Urinary bladder (tissue), 4 donors: ENCODE measurements around the gene SLC16A5. TPM values are rescaled to one million over a fixed set of nuclear protein-coding genes. Genes with fewer than 3 reads are reported as not detected.

Experiments
- DNase-seq: peaks from one replicate; pipeline ENCODE4 v3.0.0-alpha.2; 2015; ENCODE audit errors: extremely low spot score
- H3K27ac ChIP-seq: one replicate; pipeline ENCODE4 v1.5.1; 2013; ENCODE audit warnings: low read depth, mild to moderate bottlenecking, moderate library complexity
- H3K36me3 ChIP-seq: one replicate; pipeline ENCODE4 v1.6.1; 2013; ENCODE audit warnings: mild to moderate bottlenecking, moderate library complexity; ENCODE audit not compliant: insufficient read depth
- H3K4me1 ChIP-seq: one replicate; pipeline ENCODE4 v1.6.1; 2013; ENCODE audit warnings: mild to moderate bottlenecking, moderate library complexity; ENCODE audit not compliant: insufficient read depth
- H3K4me3 ChIP-seq: one replicate; pipeline ENCODE4 v1.5.1; 2013; ENCODE audit warnings: low read depth, low read length
- WGBS: extraction: QIAGEN DNeasy Blood & Tissue Kit; methylation state at CpG from one replicate; pipeline ENCODE4 v1.1.7; 2013; 5-methylcytosine and 5-hydroxymethylcytosine counted together
- polyA plus RNA-seq: library from polyadenylated mRNA; stranded (reverse); fragments of 200-250 nt; gene quantifications from one replicate; pipeline ENCODE4 v1.2.3, GENCODE V29; 2013
- total RNA-seq: library from RNA; depleted of rRNA; stranded (reverse); fragments of >200 nt; gene quantifications from one replicate; pipeline ENCODE4 v1.2.3, GENCODE V29; 2014
- donor health status: healthy with polysubstance abuse.
- donor health status: healthy.

SLC16A5 gene
- total and polyA plus RNA-seq, 2 donors, result 13.2 to 17.6 TPM

DNA sequence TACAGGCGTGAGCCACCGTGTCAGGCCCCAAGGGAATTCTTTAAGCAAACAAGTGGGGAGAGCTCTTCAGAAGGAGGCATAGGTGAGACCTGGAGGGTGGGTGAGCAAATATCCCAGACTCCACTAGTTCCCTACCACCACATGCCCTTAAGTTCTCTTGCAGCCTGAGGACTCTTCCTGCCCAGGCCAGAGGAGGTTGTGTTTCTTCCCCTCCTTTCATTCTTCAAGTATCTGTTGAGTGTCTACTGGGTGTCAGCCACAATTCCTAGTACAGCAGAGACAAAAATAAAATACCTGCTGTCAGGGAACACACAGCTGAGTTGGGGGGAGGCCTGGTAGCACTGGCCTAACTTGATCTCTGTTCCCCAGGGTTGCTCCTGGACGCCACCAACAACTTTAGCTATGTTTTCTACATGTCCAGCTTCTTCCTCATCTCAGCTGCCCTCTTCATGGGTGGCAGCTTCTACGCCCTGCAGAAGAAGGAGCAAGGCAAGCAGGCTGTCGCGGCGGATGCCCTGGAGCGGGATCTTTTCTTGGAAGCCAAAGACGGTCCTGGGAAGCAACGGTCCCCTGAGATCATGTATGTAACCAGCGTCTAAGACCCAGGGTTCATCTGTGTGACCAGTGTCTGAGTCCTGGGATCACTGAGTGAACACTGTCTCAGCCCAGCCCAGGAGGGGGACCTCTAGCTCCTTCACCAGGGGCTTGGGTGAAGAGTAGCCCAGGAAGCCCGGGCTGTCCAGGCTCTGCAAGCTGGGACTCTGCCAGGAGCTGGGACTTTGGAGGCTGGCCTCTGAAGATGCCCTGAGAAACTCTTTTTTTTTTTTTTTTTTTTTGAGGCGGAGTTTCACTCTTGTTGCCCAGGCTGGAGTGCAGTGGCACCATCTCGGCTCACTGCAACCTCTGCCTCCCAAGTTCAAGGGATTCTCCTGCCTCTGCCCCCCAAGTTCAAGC lies 16.1 kb downstream of the SLC16A5 start:
- Histone ChIP-seq H3K36me3 (peaks cover 2% of the 10 kb centered on the region), H3K4me3 (no peak overlapping the region), H3K27ac (no peak overlapping the region), H3K4me1 (no peaks in the 10 kb centered on the region)
- no peak for DNase-seq
- WGBS, result 89% methylated on average over 14 of the region's 14 CpGs

GRCh38 chr17:75105126-75106080 lies 17.6 kb downstream of the SLC16A5 start:
- WGBS, result 59% methylated on average over 20 of the region's 20 CpGs
- no peaks in the 10 kb centered on the region for H3K4me1 ChIP-seq
- no peak overlapping the region for H3K4me3 ChIP-seq
- DNase-seq, result no peak
- peaks cover 2% of the 10 kb centered on the region for H3K36me3 ChIP-seq
- H3K27ac ChIP-seq, result no peak overlapping the region

DNA sequence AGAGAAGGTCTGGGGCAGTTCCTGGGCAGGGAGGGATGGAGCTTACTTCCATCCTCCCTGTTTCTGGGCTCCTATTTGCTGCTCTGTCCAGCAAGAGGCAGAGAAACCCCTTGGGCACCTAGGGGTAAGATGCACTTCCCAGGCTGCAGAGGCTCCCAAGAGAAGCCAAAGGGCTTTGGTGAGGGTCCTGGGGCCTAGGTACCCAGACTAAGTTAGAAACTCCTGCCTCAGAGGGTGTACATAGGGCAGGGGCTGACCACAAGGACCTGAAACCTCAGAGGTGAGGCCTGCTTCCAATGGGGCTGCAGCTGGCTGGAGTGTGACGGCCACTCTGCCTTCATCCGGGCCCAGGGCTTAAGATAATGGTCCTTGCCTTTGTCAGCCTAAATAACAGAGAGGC lies 20.4 kb downstream of the SLC16A5 start:
- WGBS, result 76% methylated on average over 2 of the region's 2 CpGs

GRCh38 chr17:75109046-75109406 lies 21.3 kb downstream of the SLC16A5 start:
- Histone ChIP-seq H3K4me3 (peak overlapping the region; percentile 85), H3K27ac (no peak overlapping the region), H3K4me1 (no peaks in the 10 kb centered on the region), H3K36me3 (no peaks in the 10 kb centered on the region)
- no peak for DNase-seq
- 7% methylated on average over 22 of the region's 22 CpGs for WGBS

More for the DNA sequence above, 20.4 kb downstream of the SLC16A5 start:
- Histone ChIP-seq H3K36me3 (no peaks in the 10 kb centered on the region), H3K4me1 (no peaks in the 10 kb centered on the region), H3K27ac (no peak overlapping the region), H3K4me3 (no peak overlapping the region)
- no peak for DNase-seq

DNA sequence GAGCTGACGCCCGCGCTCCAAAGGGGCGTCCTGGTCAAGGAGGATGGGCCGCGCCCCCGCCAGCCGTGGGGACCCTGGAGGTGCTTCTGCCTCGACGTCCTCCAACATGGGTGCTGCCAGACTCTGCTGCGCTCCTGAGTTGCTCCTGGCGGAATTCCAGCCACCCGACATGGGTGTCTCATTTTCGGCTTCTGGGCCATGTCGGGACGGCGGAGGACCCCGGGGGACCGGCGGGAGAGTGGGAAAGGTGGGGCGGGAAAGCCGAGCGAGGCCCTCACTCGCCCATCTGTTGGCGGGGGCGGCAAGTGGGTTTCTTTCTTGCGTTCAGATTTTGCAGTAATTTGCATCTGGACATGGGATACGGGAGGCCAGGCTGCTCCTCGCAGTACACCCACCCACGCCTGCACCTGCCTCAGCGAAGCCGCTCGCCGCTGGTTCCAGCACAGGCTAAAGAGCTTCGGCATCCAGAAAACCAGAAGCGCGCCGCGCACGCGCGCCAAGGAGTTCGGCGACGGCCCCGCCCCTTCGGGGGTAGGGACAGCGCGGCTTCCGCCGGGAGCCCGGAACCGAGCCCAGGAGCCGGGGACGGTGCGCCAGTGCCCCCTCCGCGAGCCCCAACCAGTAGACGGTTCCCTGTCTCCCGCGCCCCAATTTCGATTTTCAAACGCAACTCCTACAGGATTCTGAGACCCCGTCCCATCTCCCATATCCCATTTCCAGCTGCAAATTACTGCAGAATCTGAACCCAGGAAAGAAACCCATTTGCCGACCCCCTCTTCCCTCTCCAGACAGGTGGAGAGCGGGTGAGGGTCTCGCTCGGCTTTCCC lies 21.9 kb downstream of the SLC16A5 start, which contains the start of gene ARMC7:
Gene ARMC7, plus strand, starts transcription at position 563 of the 827 bp plus-strand sequence. CDS start 320 bp downstream, outside the sequence.
- DNase-seq, result no peak
- peak within 1 kb of the TSS; percentile 72 for H3K27ac ChIP-seq
- no peaks in the 10 kb centered on the region for H3K4me1 ChIP-seq
- WGBS, result under 1% methylated on average over 68 of the region's 68 CpGs
- H3K36me3 ChIP-seq, result no peaks in the 10 kb centered on the region
- peak within 1 kb of the TSS; percentile 85 for H3K4me3 ChIP-seq

- no peaks in the 10 kb centered on the region for H3K36me3 ChIP-seq
- no peak overlapping the region for H3K27ac ChIP-seq
- no peak for DNase-seq
- 21% methylated on average over 40 of the region's 40 CpGs for WGBS
- peaks cover 2% of the 10 kb centered on the region for H3K4me1 ChIP-seq
- peak overlapping the region; percentile 85 for H3K4me3 ChIP-seq
Measured at GRCh38 chr17:75110234-75110937, 22.6 kb downstream of the SLC16A5 start.

DNA sequence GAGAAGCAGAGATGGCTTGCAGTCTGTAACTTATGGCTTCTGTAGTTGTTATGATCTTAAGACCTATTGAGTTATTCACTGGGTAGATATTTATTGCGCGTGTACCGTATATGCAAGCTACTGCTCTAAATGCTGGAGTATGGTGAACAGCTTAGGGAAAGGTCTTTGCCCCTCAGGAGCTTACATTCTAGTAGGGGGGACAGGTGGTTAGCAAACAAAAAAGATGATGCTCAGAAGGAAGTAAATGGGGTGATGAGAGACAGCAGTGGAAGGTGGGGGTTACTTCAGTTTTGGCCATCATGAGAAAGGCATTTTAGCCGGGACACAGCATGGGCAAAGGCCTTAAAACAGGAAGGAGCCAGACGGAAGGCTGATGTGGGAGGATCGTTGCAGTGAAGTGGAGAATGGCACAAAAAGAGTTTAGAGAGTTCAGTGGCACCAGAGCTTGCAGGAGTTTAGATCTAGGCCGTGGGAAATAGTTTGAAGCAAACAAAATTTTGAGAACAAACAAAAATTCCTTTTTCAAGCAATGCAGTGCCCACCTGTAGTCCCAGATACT lies 24.1 kb downstream of the SLC16A5 start:
- Histone ChIP-seq H3K4me1 (peaks cover 2% of the 10 kb centered on the region), H3K36me3 (no peaks in the 10 kb centered on the region), H3K27ac (no peak overlapping the region), H3K4me3 (no peak overlapping the region)
- 88% methylated on average over 7 of the region's 7 CpGs for WGBS
- DNase-seq, result no peak

GRCh38 chr17:75113798-75114551 lies 26.2 kb downstream of the SLC16A5 start:
- Histone ChIP-seq H3K36me3 (no peaks in the 10 kb centered on the region), H3K27ac (peak overlapping the region; percentile 83), H3K4me1 (peaks cover 2% of the 10 kb centered on the region), H3K4me3 (peak overlapping the region; percentile 31)
- DNase-seq, result peak; percentile 78
- 3% methylated on average over 22 of the region's 22 CpGs for WGBS

GRCh38 chr17:75114552-75115314 lies 27.0 kb downstream of the SLC16A5 start:
- 42% methylated on average over 19 of the region's 19 CpGs for WGBS
- peak overlapping the region; percentile 31 for H3K4me3 ChIP-seq
- no peaks in the 10 kb centered on the region for H3K36me3 ChIP-seq
- no peak for DNase-seq
- peaks cover 2% of the 10 kb centered on the region for H3K4me1 ChIP-seq
- peak overlapping the region; percentile 83 for H3K27ac ChIP-seq

DNA sequence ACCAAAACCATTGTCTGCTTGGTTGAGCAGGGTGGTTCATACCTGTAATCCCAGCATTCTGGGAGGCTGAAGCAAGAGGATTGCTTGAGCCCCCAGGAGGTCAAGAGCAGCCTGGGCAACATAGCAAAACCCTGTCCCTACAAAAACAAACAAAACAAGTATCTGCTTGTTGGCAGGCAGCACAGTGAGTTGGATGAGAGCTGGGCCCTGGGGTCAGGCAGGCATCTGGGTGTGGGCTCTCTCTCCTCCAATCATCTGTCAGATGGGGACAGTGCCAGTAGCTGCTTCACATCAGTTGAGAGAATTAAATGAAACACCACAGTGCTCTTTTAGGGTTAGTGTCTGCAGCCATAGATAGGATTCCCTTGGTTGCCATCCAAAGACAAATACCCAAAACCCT lies 27.8 kb downstream of the SLC16A5 start:
- no peaks in the 10 kb centered on the region for H3K36me3 ChIP-seq
- H3K4me3 ChIP-seq, result no peak overlapping the region
- H3K27ac ChIP-seq, result no peak overlapping the region
- H3K4me1 ChIP-seq, result peaks cover 2% of the 10 kb centered on the region
- no peak for DNase-seq

DNA sequence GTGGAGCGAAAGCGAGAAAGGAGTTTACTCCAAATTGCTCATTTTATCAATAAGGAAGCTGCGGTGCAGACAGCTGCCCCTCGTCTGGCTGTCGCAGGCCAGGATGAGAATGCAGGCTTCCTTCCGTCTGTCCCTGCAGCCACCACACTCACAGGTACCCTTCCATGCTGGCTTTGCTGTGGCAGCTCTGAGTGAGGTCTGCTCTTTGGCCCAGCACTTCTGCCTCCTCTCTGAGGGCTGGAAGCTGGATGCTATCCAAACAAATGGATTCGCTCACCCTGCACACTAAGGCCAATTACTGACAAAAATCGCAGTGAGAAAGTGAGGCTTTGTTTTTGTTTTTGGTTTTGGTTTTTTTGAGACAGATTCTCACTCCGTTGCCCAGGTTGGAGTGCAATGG lies 29.0 kb downstream of the SLC16A5 start:
- WGBS, result 58% methylated on average over 9 of the region's 9 CpGs
- H3K4me3 ChIP-seq, result no peak overlapping the region
- H3K36me3 ChIP-seq, result no peaks in the 10 kb centered on the region
- H3K4me1 ChIP-seq, result peaks cover 2% of the 10 kb centered on the region
- H3K27ac ChIP-seq, result no peak overlapping the region
- DNase-seq, result no peak
